Dermis microvascular lymphatic vessel endothelial cell (primary cell): ENCODE measurements around the gene ANLN. TPM values are rescaled to one million over a fixed set of nuclear protein-coding genes. Genes with fewer than 3 reads are reported as not detected.

Source experiments
- total RNA-seq: library from RNA; depleted of rRNA; stranded (reverse); fragments of >200 nt; gene quantifications from 2 replicates; pipeline ENCODE4 v1.2.1, GENCODE V29; 2014

ANLN gene
- total RNA-seq, 1 donor from 2014 or later, result 36.1 TPM

Other genes with a start within 250 kb of the ANLN start
- 1.0 and 1.3 TPM in 2 replicates for gene EEPD1, start 236.6 kb upstream of the ANLN start, total RNA-seq